ENCODE results near the gene SLC13A2. TPM values are rescaled to one million over a fixed set of nuclear protein-coding genes. Genes with fewer than 3 reads are reported as not detected.
"Not testable (repeated sequence)": the region's sequence is repeated elsewhere in the genome, so short reads cannot be mapped to it uniquely, and the experiment has no call there.

The SLC13A2 gene, protein sequence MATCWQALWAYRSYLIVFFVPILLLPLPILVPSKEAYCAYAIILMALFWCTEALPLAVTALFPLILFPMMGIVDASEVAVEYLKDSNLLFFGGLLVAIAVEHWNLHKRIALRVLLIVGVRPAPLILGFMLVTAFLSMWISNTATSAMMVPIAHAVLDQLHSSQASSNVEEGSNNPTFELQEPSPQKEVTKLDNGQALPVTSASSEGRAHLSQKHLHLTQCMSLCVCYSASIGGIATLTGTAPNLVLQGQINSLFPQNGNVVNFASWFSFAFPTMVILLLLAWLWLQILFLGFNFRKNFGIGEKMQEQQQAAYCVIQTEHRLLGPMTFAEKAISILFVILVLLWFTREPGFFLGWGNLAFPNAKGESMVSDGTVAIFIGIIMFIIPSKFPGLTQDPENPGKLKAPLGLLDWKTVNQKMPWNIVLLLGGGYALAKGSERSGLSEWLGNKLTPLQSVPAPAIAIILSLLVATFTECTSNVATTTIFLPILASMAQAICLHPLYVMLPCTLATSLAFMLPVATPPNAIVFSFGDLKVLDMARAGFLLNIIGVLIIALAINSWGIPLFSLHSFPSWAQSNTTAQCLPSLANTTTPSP
- 100 to 1,000 TPM in 3 of 4 donors, 10 to 100 TPM in 1; 40.5 to 320 (median 211) TPM for polyA plus RNA-seq
- long read RNA-seq, donor 1 = 0 reads
- long read RNA-seq, donor 2 = 0 reads
- long read RNA-seq, donor 3 = 0 reads
- long read RNA-seq, donor 4 = 0 reads
- long read RNA-seq, donor 5 = 0 reads
- long read RNA-seq, donor 6, partial matches to known transcripts = 0 of 1 reads
- long read RNA-seq, donor 6, other reads (novel, unspliced or antisense) = 0 of 1 reads
- long read RNA-seq, donor 7 = 0 reads
- long read RNA-seq, donor 8 = 0 reads
- long read RNA-seq, donor 9, partial matches to known transcripts = 0 of 1 reads
- long read RNA-seq, donor 9, other reads (novel, unspliced or antisense) = 0 of 1 reads
- long read RNA-seq, donor 10, transcript SLC13A2-201 (12 exons, 2,711 nt) = major isoform, 6 of 8 reads
- long read RNA-seq, donor 10, partial matches to known transcripts = 0 of 8 reads
- long read RNA-seq, donor 10, other reads (novel, unspliced or antisense) = 0 of 8 reads

DNA sequence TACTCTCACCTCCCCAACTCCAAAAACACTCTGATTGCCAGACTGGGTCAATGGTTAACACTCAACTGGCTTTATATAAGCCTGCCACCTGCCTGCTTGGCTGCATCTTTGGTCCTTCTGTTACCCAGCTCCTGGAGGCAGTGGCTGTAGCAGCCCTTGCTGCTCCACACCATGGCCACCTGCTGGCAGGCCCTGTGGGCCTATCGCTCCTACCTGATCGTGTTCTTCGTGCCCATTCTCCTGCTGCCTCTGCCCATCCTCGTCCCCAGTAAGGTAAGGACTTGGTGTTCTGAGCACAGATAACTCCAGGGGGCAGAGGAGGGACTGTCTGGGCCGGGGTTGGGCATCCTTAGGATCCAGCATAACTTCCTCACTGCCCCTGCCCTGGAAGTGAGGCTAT, at the start of gene SLC13A2:
Gene SLC13A2 (plus strand): TSS at position 103 of the 400 bp plus-strand sequence. CDS start 69 bp downstream, at position 172.
- Histone ChIP-seq H3K27ac (ENCODE audit: low read depth in 1 of 3, low read length in 2 of 3) (peak within 1 kb of the TSS; percentile 54 to 98 (median 84)), H3K4me1 (ENCODE audit: control insufficient read depth in 3 of 3, insufficient read depth in 2 of 3, low read depth in 1 of 3, low read length in 2 of 3) (peaks cover 0 to 70% (median 10%) of the 10 kb centered on the region in 3 donors), H3K36me3 (ENCODE audit: control insufficient read depth in 3 of 3, insufficient read depth in 2 of 3, low read depth in 1 of 3, low read length in 3 of 3) (no peaks in the 10 kb centered on the region), H3K9me3 (ENCODE audit: control insufficient read depth in 2 of 2, insufficient read depth in 1 of 2, low read depth in 1 of 2, low read length in 1 of 2) (no peaks in the 10 kb centered on the region), H3K27me3 (ENCODE audit: control insufficient read depth in 3 of 3, insufficient read depth in 3 of 3, low read length in 3 of 3) (no peaks in the 10 kb centered on the region), H3K4me3 (ENCODE audit: low read depth in 1 of 3, low read length in 3 of 3) (peak within 1 kb of the TSS in 2 of 3 donors; percentile 25 to 79)
- 3 to 59% (median 41%) methylated on average over 5 of the region's 5 CpGs for whole genome bisulfite sequencing, 3 donors
- FAIRE-seq (no peak), DNase-seq (peak; percentile 62 to 95)

DNA sequence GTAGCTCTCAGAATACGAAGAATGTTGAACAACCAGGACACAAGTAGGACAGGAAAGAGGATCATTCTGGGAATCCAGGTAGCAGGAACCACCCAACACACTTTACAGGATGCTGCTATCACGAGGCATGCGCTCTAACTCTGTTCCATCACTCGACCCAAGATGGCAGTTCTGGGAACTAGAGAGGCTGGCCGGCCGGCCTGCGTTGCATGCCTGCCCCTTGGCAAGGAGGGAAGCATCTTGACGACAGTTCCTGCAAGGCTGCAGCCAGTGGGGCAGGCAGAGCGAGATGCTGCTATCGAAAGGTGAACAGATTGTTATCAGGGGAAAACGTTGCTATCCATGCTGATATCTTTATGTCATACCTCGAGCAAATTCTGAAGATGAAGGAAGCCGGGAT, 48.2 kb upstream of the SLC13A2 start:
- Histone ChIP-seq H3K4me1 (ENCODE audit: control insufficient read depth in 3 of 3, insufficient read depth in 2 of 3, low read depth in 1 of 3, low read length in 2 of 3) (no peaks in the 10 kb centered on the region), H3K4me3 (ENCODE audit: low read depth in 1 of 3, low read length in 3 of 3) (no peak overlapping the region), H3K27me3 (ENCODE audit: control insufficient read depth in 3 of 3, insufficient read depth in 3 of 3, low read length in 3 of 3) (no peaks in the 10 kb centered on the region), H3K36me3 (ENCODE audit: control insufficient read depth in 3 of 3, insufficient read depth in 2 of 3, low read depth in 1 of 3, low read length in 3 of 3) (no peaks in the 10 kb centered on the region), H3K27ac (ENCODE audit: low read depth in 1 of 3, low read length in 2 of 3) (no peak overlapping the region), H3K9me3 (ENCODE audit: control insufficient read depth in 2 of 2, insufficient read depth in 1 of 2, low read depth in 1 of 2, low read length in 1 of 2) (no peaks in the 10 kb centered on the region)
- WGBS, 3 donors = 85 to 88% (median 85%) methylated on average over 13 of the region's 13 CpGs
- DNase-seq (no peak), FAIRE-seq (no peak)

DNA sequence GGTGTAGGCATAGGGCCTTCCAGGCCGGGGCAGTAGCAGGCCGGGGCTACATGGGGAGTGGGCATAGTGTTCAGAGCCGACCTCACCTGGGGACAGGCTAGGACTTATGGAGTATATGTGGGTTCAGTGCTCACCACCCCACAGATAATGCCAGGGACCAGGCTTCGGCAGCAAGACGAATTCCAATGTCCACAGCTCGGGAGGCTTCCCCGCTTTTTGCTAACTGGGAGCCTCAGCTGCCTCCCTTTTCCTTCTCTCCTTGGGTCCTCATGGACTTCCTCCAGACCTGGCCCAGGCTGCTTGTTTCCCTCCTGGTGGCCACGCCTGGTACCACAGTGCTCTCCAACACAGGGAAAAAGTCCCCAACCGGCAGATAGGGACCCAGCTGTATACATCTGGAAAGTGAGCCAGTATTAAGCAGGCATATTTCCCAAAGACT, 47.3 kb upstream of the SLC13A2 start:
- H3K36me3 ChIP-seq (ENCODE audit: control insufficient read depth in 3 of 3, insufficient read depth in 2 of 3, low read depth in 1 of 3, low read length in 3 of 3) = no peaks in the 10 kb centered on the region
- H3K4me1 ChIP-seq (ENCODE audit: control insufficient read depth in 3 of 3, insufficient read depth in 2 of 3, low read depth in 1 of 3, low read length in 2 of 3) = no peaks in the 10 kb centered on the region
- H3K27ac ChIP-seq (ENCODE audit: low read depth in 1 of 3, low read length in 2 of 3) = no peak overlapping the region
- 71 to 84% (median 80%) methylated on average over 9 of the region's 9 CpGs for WGBS, 3 donors
- H3K27me3 ChIP-seq (ENCODE audit: control insufficient read depth in 3 of 3, insufficient read depth in 3 of 3, low read length in 3 of 3) = no peaks in the 10 kb centered on the region
- H3K9me3 ChIP-seq (ENCODE audit: control insufficient read depth in 2 of 2, insufficient read depth in 1 of 2, low read depth in 1 of 2, low read length in 1 of 2) = no peaks in the 10 kb centered on the region
- no peak overlapping the region for H3K4me3 ChIP-seq (ENCODE audit: low read depth in 1 of 3, low read length in 3 of 3)
- FAIRE-seq = no peak
- peak; percentile 51 to 62 for DNase-seq

DNA sequence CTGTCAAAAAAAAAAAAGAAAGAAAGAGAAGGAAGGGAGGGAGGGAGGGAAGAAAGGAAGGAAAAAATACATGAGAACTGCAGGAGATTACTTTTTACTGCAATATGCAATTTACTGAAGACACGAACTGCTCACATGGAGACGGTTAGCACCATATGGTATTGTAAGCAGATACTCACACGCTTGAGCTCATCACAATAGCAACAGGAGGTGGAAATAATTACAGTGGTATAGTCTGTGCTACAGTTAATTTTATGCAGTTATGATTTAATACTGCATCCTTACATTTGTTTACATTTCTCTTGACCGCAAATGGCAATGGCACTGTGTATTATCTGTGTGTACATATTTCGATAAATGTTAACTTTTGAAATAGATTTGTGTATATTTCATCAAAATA, 46.1 kb upstream of the SLC13A2 start:
- FAIRE-seq = no peak

DNA sequence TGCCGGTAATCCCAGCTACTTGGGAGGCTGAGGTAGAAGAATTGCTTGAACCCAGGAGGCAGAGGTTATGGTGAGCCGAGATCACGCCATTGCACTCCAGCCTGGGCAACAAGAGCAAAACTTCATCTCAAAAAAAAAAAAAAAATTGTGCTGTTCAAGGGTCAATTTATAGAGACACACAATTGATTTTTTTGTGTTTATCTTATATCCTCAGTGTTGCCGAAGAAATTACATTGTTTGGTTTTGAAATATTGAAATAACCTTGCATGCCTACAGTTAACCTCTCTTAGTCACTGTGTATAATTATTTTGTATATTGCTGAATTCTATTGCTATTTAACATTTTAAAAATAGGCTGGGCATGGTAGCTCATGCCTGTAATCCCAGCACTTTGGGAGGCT, 45.5 kb upstream of the SLC13A2 start:
- 52 to 70% (median 59%) methylated on average over 4 of the region's 4 CpGs for WGBS, 3 donors

More for the DNA sequence above, 46.1 kb upstream of the SLC13A2 start:
- WGBS, 3 donors = 72 to 88% (median 86%) methylated on average over 5 of the region's 5 CpGs
- Histone ChIP-seq H3K9me3 (ENCODE audit: control insufficient read depth in 2 of 2, insufficient read depth in 1 of 2, low read depth in 1 of 2, low read length in 1 of 2) (no peaks in the 10 kb centered on the region), H3K27me3 (ENCODE audit: control insufficient read depth in 3 of 3, insufficient read depth in 3 of 3, low read length in 3 of 3) (no peaks in the 10 kb centered on the region), H3K27ac (ENCODE audit: low read depth in 1 of 3, low read length in 2 of 3) (no peak overlapping the region), H3K4me1 (ENCODE audit: control insufficient read depth in 3 of 3, insufficient read depth in 2 of 3, low read depth in 1 of 3, low read length in 2 of 3) (no peaks in the 10 kb centered on the region), H3K4me3 (ENCODE audit: low read depth in 1 of 3, low read length in 3 of 3) (no peak overlapping the region), H3K36me3 (ENCODE audit: control insufficient read depth in 3 of 3, insufficient read depth in 2 of 3, low read depth in 1 of 3, low read length in 3 of 3) (no peaks in the 10 kb centered on the region)
- no peak for DNase-seq

DNA sequence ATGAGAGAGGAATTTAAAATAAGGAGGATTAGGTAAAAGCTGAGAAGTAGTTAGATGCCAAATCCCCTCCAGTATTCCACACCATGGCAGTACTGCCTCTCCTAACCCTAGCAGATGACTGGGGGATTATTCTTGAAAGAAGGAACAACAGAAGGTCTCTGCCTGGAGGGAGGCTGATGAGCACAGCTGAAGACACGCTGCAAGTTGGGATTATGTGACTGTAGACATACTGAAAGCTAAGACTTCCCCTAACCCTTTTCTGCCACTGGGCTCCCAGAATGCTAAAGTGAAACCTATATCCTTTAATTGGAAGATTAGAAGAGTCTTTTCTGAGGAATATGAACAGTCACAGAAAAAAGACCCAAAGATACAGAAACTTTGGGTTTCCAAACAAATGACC, 39.7 kb upstream of the SLC13A2 start:
- Histone ChIP-seq H3K4me3 (ENCODE audit: low read depth in 1 of 3, low read length in 3 of 3) (no peak overlapping the region), H3K27me3 (ENCODE audit: control insufficient read depth in 3 of 3, insufficient read depth in 3 of 3, low read length in 3 of 3) (no peaks in the 10 kb centered on the region), H3K27ac (ENCODE audit: low read depth in 1 of 3, low read length in 2 of 3) (no peak overlapping the region), H3K9me3 (ENCODE audit: control insufficient read depth in 2 of 2, insufficient read depth in 1 of 2, low read depth in 1 of 2, low read length in 1 of 2) (no peaks in the 10 kb centered on the region), H3K4me1 (ENCODE audit: control insufficient read depth in 3 of 3, insufficient read depth in 2 of 3, low read depth in 1 of 3, low read length in 2 of 3) (no peaks in the 10 kb centered on the region), H3K36me3 (ENCODE audit: control insufficient read depth in 3 of 3, insufficient read depth in 2 of 3, low read depth in 1 of 3, low read length in 3 of 3) (no peaks in the 10 kb centered on the region)
- no peak for FAIRE-seq
- no peak for DNase-seq
- WGBS, 3 donors = 48 to 80% (median 65%) methylated on average over 1 of the region's 1 CpG

More for the DNA sequence above, 45.5 kb upstream of the SLC13A2 start:
- DNase-seq; H3K36me3 ChIP-seq (ENCODE audit: control insufficient read depth in 3 of 3, insufficient read depth in 2 of 3, low read depth in 1 of 3, low read length in 3 of 3); H3K27ac ChIP-seq (ENCODE audit: low read depth in 1 of 3, low read length in 2 of 3); H3K4me3 ChIP-seq (ENCODE audit: low read depth in 1 of 3, low read length in 3 of 3); H3K9me3 ChIP-seq (ENCODE audit: control insufficient read depth in 2 of 2, insufficient read depth in 1 of 2, low read depth in 1 of 2, low read length in 1 of 2); FAIRE-seq; H3K4me1 ChIP-seq (ENCODE audit: control insufficient read depth in 3 of 3, insufficient read depth in 2 of 3, low read depth in 1 of 3, low read length in 2 of 3); H3K27me3 ChIP-seq (ENCODE audit: control insufficient read depth in 3 of 3, insufficient read depth in 3 of 3, low read length in 3 of 3): not testable (repeated sequence)

DNA sequence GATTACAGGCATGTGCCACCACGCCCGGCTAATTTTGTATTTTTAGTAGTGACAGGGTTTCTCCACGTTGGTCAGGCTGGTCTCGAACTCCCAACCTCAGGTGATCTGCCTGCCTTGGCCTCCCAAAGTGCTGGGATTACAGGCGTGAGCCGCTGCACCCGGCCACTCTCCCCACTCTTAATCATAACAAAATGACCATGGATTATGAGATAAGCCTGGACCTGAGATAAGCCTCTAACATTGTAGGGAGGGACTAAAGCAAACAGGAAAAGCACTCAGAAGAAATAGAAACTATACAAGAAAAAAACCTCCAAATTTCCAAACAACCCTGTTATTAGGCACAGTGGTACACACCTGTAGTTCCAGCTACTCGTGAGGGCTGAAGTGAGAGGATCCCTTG, 39.1 kb upstream of the SLC13A2 start:
- 26 to 57% (median 33%) methylated on average over 8 of the region's 8 CpGs for WGBS, 3 donors
- not testable (repeated sequence) for H3K9me3 ChIP-seq (ENCODE audit: control insufficient read depth in 2 of 2, insufficient read depth in 1 of 2, low read depth in 1 of 2, low read length in 1 of 2); H3K36me3 ChIP-seq (ENCODE audit: control insufficient read depth in 3 of 3, insufficient read depth in 2 of 3, low read depth in 1 of 3, low read length in 3 of 3); H3K27me3 ChIP-seq (ENCODE audit: control insufficient read depth in 3 of 3, insufficient read depth in 3 of 3, low read length in 3 of 3); H3K4me1 ChIP-seq (ENCODE audit: control insufficient read depth in 3 of 3, insufficient read depth in 2 of 3, low read depth in 1 of 3, low read length in 2 of 3); H3K27ac ChIP-seq (ENCODE audit: low read depth in 1 of 3, low read length in 2 of 3); FAIRE-seq; H3K4me3 ChIP-seq (ENCODE audit: low read depth in 1 of 3, low read length in 3 of 3)
- DNase-seq = peak in 1 of 2 donors; percentile 70

Measured in small intestine (tissue), 16 donors.